ENCODE data around the gene LIX1. TPM values are rescaled to one million over a fixed set of nuclear protein-coding genes. Genes with fewer than 3 reads are reported as not detected.

The LIX1 gene
- total and polyA plus RNA-seq, 2 of the 8 experiments (the other 6 are each of a cell fraction or from before 2014, with no cell fraction given) = 0.26 to 0.45 TPM

- no peak for TF ChIP-seq CHD7 (IDR thresholded peaks at IDR 0.05; ENCODE audit: insufficient replicate concordance, low read length)
- no peak for TF ChIP-seq USF2 (IDR thresholded peaks at IDR 0.05; ENCODE audit: low read length)
- TF ChIP-seq CEBPB (IDR thresholded peaks at IDR 0.05; ENCODE audit: low read depth, low read length) = no peak
- no peak for TF ChIP-seq SRF (IDR thresholded peaks at IDR 0.05; ENCODE audit: low read depth, low read length)
- TF ChIP-seq CBX5 (IDR thresholded peaks at IDR 0.05; ENCODE audit: low read depth, low read length) = no peak
- TF ChIP-seq MAX (IDR thresholded peaks at IDR 0.05) = no peak
- no peak for TF ChIP-seq CREB1 (IDR thresholded peaks at IDR 0.05)
- TF ChIP-seq SIRT6 (IDR thresholded peaks at IDR 0.05; ENCODE audit: low read length) = no peak
- no peak for TF ChIP-seq CHD2 (IDR thresholded peaks at IDR 0.05; ENCODE audit: low read length)
- no peak for TF ChIP-seq YY1 (IDR thresholded peaks at IDR 0.05; ENCODE audit: low read depth, low read length)
- TF ChIP-seq SP2 (IDR thresholded peaks at IDR 0.05; ENCODE audit: low read length) = no peak
- no peak for TF ChIP-seq CHD1 (IDR thresholded peaks at IDR 0.05; ENCODE audit: low read depth, low read length)
Observed at GRCh38 chr5:97067296-97067850, 75.0 kb downstream of the LIX1 start (continued).
